Measurements from ENCODE around the gene SDK1. TPM values are rescaled to one million over a fixed set of nuclear protein-coding genes. Genes with fewer than 3 reads are reported as not detected.

SDK1 gene
- total RNA-seq, 2 donors from 2014 or later: 3.1 to 3.6 TPM

DNA sequence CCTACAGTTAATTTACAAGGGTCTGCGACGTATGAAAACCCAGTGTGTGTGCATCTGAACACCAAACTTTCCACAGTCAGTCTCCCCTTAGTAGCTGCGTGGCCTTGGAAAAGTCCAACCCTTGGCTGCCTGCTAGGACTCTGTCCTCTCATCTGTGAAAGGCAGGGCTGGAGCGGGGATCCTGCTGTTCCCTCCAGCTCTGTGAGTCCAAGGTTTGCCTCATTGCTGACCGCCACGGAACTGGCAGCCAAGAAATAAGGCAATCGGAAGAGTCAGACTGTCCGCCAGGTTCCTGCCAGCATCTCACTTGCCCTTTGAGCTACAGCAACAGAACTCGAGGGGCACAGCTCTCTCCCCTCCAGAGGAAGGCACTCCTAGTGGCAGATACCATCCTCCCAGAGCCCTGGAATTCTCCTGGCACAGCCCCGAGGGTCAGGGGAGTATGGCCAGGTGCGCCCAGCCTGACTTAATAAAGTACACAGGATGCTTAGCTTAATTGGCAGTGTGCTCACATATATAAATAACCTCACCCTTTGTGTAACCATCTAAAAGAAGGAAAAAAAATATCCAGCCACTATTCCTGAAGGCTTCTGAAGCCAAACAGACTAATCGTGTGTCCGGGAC, 851.0 kb downstream of the SDK1 start:
- H3K9me3 ChIP-seq: no peaks in the 10 kb centered on the region
- H3K4me3 ChIP-seq: no peak overlapping the region
- no peak overlapping the region for H3K27ac ChIP-seq
- no peaks in the 10 kb centered on the region for H3K4me1 ChIP-seq
- TF ChIP-seq, protein P1, sequence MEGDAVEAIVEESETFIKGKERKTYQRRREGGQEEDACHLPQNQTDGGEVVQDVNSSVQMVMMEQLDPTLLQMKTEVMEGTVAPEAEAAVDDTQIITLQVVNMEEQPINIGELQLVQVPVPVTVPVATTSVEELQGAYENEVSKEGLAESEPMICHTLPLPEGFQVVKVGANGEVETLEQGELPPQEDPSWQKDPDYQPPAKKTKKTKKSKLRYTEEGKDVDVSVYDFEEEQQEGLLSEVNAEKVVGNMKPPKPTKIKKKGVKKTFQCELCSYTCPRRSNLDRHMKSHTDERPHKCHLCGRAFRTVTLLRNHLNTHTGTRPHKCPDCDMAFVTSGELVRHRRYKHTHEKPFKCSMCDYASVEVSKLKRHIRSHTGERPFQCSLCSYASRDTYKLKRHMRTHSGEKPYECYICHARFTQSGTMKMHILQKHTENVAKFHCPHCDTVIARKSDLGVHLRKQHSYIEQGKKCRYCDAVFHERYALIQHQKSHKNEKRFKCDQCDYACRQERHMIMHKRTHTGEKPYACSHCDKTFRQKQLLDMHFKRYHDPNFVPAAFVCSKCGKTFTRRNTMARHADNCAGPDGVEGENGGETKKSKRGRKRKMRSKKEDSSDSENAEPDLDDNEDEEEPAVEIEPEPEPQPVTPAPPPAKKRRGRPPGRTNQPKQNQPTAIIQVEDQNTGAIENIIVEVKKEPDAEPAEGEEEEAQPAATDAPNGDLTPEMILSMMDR (IDR thresholded peaks at IDR 0.05): no peak
- H3K36me3 ChIP-seq: no peaks in the 10 kb centered on the region
- no peak for DNase-seq (ENCODE audit: low spot score)
- H3K27me3 ChIP-seq: no peaks in the 10 kb centered on the region

- Histone ChIP-seq H3K4me3 (no peak overlapping the region), H3K36me3 (no peaks in the 10 kb centered on the region), H3K9me3 (no peaks in the 10 kb centered on the region), H3K4me1 (no peaks in the 10 kb centered on the region), H3K27me3 (no peaks in the 10 kb centered on the region), H3K27ac (no peak overlapping the region)
- TF ChIP-seq, protein P1 (IDR thresholded peaks at IDR 0.05): no peak
- no peak for DNase-seq (ENCODE audit: low spot score)
Observed at GRCh38 chr7:4154882-4155535, 854.0 kb downstream of the SDK1 start.

DNA sequence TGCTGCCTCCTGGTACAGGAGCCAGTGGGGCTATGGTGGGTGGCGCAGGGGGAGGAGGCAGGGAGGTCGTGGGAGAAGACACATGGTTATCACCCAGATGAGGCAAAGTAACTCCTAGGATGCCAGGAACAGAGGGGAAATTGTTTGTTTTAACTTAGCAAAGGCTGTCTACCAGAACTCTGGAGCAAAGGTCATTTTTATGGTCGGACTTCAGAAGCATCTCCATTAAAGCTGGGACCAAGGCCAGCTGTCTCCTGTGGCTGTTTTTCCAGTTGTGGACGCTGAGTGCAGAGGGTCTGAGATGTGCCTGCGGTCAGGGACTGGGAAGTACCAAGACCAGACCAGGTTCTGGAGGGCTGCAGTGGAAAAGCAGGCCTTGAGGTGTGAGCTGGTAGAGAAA, 855.1 kb downstream of the SDK1 start:
- DNase-seq (ENCODE audit: low spot score): no peak

DNA sequence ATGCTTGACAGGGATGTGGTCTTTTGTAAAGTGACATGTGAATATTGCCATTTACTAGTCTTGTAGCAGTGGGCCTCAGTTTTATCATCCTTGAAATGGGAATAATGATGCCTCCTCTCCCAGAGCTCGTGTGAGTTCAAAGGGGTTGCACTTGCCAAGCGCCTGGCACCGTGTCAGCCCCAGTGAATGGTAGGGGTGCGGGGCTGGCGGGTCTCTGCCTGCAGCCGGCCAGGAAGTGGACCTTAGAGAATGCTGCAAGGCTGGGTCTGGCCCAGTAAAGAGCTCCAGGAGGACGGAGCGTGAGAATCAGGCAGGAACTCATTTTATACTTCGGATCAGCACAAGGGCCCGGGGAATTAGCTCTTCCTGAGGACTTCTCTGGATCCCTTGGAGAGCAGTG, 856.6 kb downstream of the SDK1 start:
- H3K9me3 ChIP-seq: no peaks in the 10 kb centered on the region
- TF ChIP-seq, protein P1 (IDR thresholded peaks at IDR 0.05): no peak
- no peak overlapping the region for H3K4me3 ChIP-seq
- H3K27me3 ChIP-seq: no peaks in the 10 kb centered on the region
- H3K27ac ChIP-seq: no peak overlapping the region
- DNase-seq (ENCODE audit: low spot score): no peak
- no peaks in the 10 kb centered on the region for H3K4me1 ChIP-seq
- H3K36me3 ChIP-seq: no peaks in the 10 kb centered on the region

More for the DNA sequence above, 855.1 kb downstream of the SDK1 start:
- Histone ChIP-seq H3K4me3 (no peak overlapping the region), H3K36me3 (no peaks in the 10 kb centered on the region), H3K9me3 (no peaks in the 10 kb centered on the region), H3K27ac (no peak overlapping the region), H3K4me1 (no peaks in the 10 kb centered on the region), H3K27me3 (no peaks in the 10 kb centered on the region)
- TF ChIP-seq, protein P1 (IDR thresholded peaks at IDR 0.05): no peak

DNA sequence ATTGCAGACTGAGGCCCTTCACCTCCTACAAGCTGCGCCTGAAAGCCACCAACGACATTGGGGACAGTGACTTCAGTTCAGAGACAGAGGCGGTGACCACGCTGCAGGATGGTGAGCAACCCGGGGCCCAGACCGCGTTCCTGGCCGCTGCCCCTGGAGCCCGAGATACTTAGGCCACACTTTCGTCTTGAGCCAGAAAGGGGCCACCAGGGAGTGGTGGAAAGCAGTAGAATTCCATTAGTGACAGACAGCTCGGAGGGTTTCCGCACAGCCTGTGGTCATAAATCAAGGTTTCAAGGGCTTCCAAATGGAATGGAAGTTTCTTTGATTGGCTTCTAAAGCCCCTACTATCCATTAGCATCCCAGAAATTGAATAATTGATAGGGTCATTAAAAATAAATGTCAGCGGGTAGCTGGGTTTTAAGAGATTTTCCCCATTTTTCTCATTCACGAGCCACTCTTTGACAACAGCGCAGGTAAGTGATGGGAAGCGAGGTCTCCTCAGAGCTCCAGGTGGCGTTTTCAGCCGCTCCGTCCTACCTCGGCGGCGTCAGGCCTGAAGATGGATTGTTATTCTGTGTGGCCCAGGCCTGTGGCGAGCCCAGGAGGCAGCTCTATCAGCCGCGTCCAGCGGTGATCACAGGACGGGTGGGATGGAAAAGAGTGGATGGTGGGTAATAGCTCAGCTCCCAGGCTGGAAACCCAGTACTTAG, 857.5 kb downstream of the SDK1 start:
- H3K27me3 ChIP-seq: no peaks in the 10 kb centered on the region
- H3K9me3 ChIP-seq: no peaks in the 10 kb centered on the region
- TF ChIP-seq, protein P1 (IDR thresholded peaks at IDR 0.05): no peak
- DNase-seq (ENCODE audit: low spot score): no peak
- H3K27ac ChIP-seq: no peak overlapping the region
- no peak overlapping the region for H3K4me3 ChIP-seq
- no peaks in the 10 kb centered on the region for H3K36me3 ChIP-seq
- H3K4me1 ChIP-seq: no peaks in the 10 kb centered on the region

All from right atrium auricular region (tissue), 2 donors.